Common myeloid progenitor, CD34-positive (primary cell): ENCODE results near the gene CUL5.
"Not testable (repeated sequence)": the region's sequence is repeated elsewhere in the genome, so short reads cannot be mapped to it uniquely, and the experiment has no call there.

Experiments used
- CTCF ChIA-PET: fragments of 350-600 bp; sonication (Branson Sonifier 250); formaldehyde crosslinking; loops from one replicate; lab custom pipeline; 2021; ENCODE audit warnings: antibody characterized with exemption; lab: Charles Lee
- POLR2A ChIA-PET: fragments of 350-600 bp; sonication (Branson Sonifier 250); formaldehyde crosslinking; loops from one replicate; lab custom pipeline; 2021; ENCODE audit warnings: antibody characterized with exemption; lab: Charles Lee
- DNase-seq, 3 donors: peaks; one replicate each; pipeline versions ENCODE4 v3.0.0 to v3.0.0-alpha.2; 2013
- H3K27ac ChIP-seq, 2 experiments: 1 replicate in 1 of 2; 2 replicates in 1 of 2; pipeline ENCODE4 v1.7.0; 2013; ENCODE audit warnings: inconsistent platforms in 2 of 2, low read length in 2 of 2, mild to moderate bottlenecking in 2 of 2, low read depth in 1 of 2, moderate library complexity in 1 of 2; ENCODE audit not compliant: severe bottlenecking in 2 of 2, insufficient read depth in 1 of 2, poor library complexity in 1 of 2
- H3K27me3 ChIP-seq, 5 experiments: replicated peaks in 2 of 5; 1 replicate in 3 of 5; 2 replicates in 2 of 5; pipeline versions ENCODE4 v1.6.1 to v1.7.0; 2013; ENCODE audit warnings: low read length in 4 of 5, mild to moderate bottlenecking in 2 of 5, moderate library complexity in 2 of 5, inconsistent platforms in 1 of 5; ENCODE audit not compliant: insufficient read depth in 5 of 5, control insufficient read depth in 4 of 5
- H3K36me3 ChIP-seq, 4 experiments: 1 replicate in 2 of 4; 2 replicates in 2 of 4; pipeline versions ENCODE4 v1.6.1 to v1.7.0; 2013; ENCODE audit warnings: low read length in 3 of 4, control low read depth in 1 of 4, mild to moderate bottlenecking in 1 of 4; ENCODE audit not compliant: control insufficient read depth in 4 of 4, insufficient read depth in 4 of 4
- H3K4me1 ChIP-seq, 4 experiments: 1 replicate in 3 of 4; 2 replicates in 1 of 4; pipeline versions ENCODE4 v1.6.1 to v1.7.1; 2013; ENCODE audit warnings: low read length in 3 of 4, mild to moderate bottlenecking in 3 of 4, control low read depth in 1 of 4, inconsistent platforms in 1 of 4, moderate library complexity in 1 of 4; ENCODE audit not compliant: control insufficient read depth in 4 of 4, insufficient read depth in 4 of 4; ENCODE audit errors: control extremely low read depth in 1 of 4
- H3K4me3 ChIP-seq, 7 experiments: 1 replicate in 4 of 7; 2 replicates in 3 of 7; pipeline versions ENCODE4 v1.5.1 to v1.7.0; 2013; ENCODE audit warnings: mild to moderate bottlenecking in 7 of 7, low read length in 6 of 7, moderate library complexity in 6 of 7, inconsistent platforms in 2 of 7, low read depth in 2 of 7, control low read depth in 1 of 7; ENCODE audit not compliant: insufficient read depth in 4 of 7, control insufficient read depth in 1 of 7; ENCODE audit errors: extremely low read depth in 1 of 7
- H3K9me3 ChIP-seq, 5 experiments: 1 replicate in 4 of 5; 2 replicates in 1 of 5; pipeline versions ENCODE4 v1.6.1 to v1.7.1; 2013; ENCODE audit warnings: low read length in 4 of 5, mild to moderate bottlenecking in 2 of 5, inconsistent platforms in 1 of 5, low read depth in 1 of 5, moderate library complexity in 1 of 5; ENCODE audit not compliant: control insufficient read depth in 4 of 5, insufficient read depth in 2 of 5; ENCODE audit errors: control extremely low read depth in 1 of 5
- WGBS: methylation state at CpG from one replicate; pipeline ENCODE4 v1.1.5; 2013; ENCODE audit not compliant: insufficient coverage; 5-methylcytosine and 5-hydroxymethylcytosine counted together

Gene CUL5

DNA sequence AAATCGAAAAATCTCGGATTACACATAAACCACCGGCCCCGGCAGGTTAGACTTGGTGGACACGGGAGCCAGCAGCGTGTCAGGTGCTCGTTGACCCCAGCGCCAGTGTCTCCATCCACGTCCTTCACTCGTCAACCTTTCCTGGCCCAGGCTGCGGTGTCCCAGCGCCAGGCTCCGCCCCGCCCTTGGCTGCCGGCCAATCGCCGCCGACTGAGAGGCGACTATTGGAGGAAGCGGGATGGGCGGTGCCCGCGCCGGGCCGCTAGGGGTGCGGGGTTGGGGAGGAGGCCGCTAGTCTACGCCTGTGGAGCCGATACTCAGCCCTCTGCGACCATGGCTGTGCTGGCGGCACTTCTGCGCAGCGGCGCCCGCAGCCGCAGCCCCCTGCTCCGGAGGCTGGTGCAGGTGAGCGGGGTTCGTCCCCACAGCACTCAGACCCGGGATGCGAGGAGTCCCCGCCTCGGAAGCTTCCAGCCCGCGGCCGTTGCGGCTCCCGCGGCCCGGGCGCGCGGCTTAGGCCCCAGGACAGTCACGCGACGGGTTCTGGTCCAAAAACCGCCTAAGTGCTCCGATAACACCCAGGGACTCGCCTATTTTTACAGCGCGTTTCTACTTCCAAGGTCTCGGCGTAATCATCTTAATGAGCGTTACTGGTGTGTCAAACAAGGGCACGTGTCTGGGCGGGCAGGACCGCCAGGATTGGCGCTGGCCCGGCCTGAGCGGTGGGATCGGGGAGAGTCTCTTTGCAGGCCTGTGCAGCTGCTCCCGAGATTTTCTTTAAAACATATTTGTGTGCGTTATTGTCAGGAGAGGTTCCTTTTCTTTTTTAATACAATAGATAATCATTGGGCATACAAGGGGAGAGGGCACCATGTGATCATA, 112.8 kb downstream of the CUL5 start, which contains the start of gene ACAT1:
TSS of gene ACAT1 (plus strand) at position 294 of the 882 bp plus-strand sequence. CDS start at position 334, 40 bp downstream.
- no peaks in the 10 kb centered on the region for H3K36me3 ChIP-seq
- peak within 1 kb of the TSS in 1 of 2 experiments; percentile 74 for H3K27ac ChIP-seq
- peaks cover 5 to 26% (median 18%) of the 10 kb centered on the region in 4 experiments for H3K4me1 ChIP-seq
- CTCF ChIA-PET: interaction anchor here (1.4 kb wide), 1 partner anchor 16 kb away, joined by 5 read pairs; no protein-coding TSS in a partner anchor
- H3K4me3 ChIP-seq: peak within 1 kb of the TSS; percentile 52 to 87 (median 73)
- peak; percentile 91 to 95 (median 95) for DNase-seq
- POLR2A ChIA-PET: no interaction called here
- 0% methylated on average over 66 of the region's 73 CpGs for WGBS
- H3K27me3 ChIP-seq: no peaks in the 10 kb centered on the region
- no peaks in the 10 kb centered on the region for H3K9me3 ChIP-seq

DNA sequence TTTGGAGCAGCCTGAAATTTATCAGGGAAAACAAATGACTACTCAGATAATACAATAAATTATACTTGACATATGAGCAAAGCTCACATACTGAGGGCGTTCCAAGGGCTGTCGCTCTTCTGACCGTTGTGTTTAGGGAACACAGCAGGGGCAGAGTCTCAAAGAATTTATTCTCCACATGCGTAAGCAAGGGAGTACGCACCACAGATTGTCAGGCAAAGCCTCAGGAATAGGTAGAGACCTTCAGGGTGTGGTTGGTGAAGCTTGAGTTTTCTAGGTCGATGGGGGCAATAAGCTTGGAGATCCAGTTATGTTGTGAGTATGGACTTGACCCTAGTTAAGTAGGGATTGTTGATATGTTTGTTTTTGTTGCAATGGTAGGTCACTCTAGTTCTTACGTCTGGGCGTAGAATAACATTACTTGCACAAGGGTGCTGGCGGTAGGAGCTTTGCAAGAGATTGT, 113.5 kb downstream of the CUL5 start:
- peak overlapping the region in 6 of 7 experiments; percentile 51 to 87 (median 76) for H3K4me3 ChIP-seq
- ChIA-PET POLR2A (no interaction called here), CTCF (interaction anchor here (1.4 kb wide), 1 partner anchor 15 kb away, joined by 5 read pairs; no protein-coding TSS in a partner anchor)
- H3K9me3 ChIP-seq: no peaks in the 10 kb centered on the region
- peaks cover 5 to 26% (median 18%) of the 10 kb centered on the region in 4 experiments for H3K4me1 ChIP-seq
- H3K27ac ChIP-seq: peak overlapping the region in 1 of 2 experiments; percentile 74
- H3K36me3 ChIP-seq: no peaks in the 10 kb centered on the region
- WGBS: 59% methylated on average over 7 of the region's 9 CpGs
- H3K27me3 ChIP-seq: no peaks in the 10 kb centered on the region
- peak in 1 of 3 donors; percentile 17 for DNase-seq

DNA sequence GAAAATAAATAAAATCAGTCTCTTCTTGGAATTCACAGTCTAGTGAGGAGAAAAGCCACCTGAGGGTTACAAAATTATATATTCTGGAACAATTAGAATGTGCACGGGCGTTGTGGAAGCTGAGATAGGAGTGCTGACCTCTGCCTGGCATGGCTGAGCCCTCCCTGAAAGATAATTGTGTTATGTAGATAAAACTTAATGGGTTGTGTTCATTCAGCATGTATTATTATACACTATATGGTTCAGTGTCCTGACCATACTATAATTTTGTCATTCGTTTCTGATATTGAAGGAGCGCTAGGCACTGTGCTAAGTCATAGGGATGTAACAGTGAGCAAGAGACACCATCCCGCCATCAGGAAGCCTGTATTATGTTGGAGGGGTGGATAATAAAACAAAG, 116.4 kb downstream of the CUL5 start:
- H3K27ac ChIP-seq: no peak overlapping the region
- WGBS: 93% methylated on average over 5 of the region's 5 CpGs
- no peak for DNase-seq
- ChIA-PET POLR2A (no interaction called here), CTCF (interaction anchor here (0.6 to 1.7 kb wide), 3 partner anchors 17 to 52 kb away, joined by 3 read pairs; no protein-coding TSS in a partner anchor)
- no peak overlapping the region for H3K4me3 ChIP-seq
- H3K36me3 ChIP-seq: peaks cover 0 to 3% (median 0%) of the 10 kb centered on the region in 4 experiments
- H3K4me1 ChIP-seq: peaks cover 5 to 26% (median 18%) of the 10 kb centered on the region in 4 experiments
- no peaks in the 10 kb centered on the region for H3K9me3 ChIP-seq
- no peaks in the 10 kb centered on the region for H3K27me3 ChIP-seq

DNA sequence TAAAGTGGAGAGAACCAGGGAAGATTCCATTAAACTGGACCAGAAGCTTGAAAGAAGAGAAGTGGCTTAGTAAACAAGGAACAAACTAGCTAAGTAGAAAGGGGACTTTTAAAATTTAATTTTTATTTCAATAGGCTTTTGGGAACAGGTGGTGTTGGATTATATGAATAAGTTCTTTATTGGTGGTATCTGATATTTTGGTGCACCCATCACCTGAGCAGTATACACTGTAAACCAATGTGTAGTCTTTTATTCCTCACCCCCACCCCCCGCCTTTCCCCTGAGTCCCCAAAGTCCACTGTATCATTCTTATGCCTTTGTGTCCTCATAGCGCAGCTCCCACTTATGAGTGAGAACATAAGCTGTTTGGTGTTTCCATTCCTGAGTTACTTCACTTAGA, 120.1 kb downstream of the CUL5 start:
- DNase-seq: no peak
- WGBS: no CpG with 5 or more reads among the region's 2 CpGs
- Histone ChIP-seq H3K4me1 (peaks cover 0 to 6% (median 2%) of the 10 kb centered on the region in 4 experiments), H3K36me3 (peaks cover 0 to 9% (median 2%) of the 10 kb centered on the region in 4 experiments), H3K4me3 (no peak overlapping the region), H3K27me3 (no peaks in the 10 kb centered on the region), H3K27ac (no peak overlapping the region), H3K9me3 (no peaks in the 10 kb centered on the region)
- ChIA-PET POLR2A (no interaction called here), CTCF (interaction anchor here (2.1 to 3.1 kb wide), 2 partner anchors 10 to 11 kb away, joined by 6 to 18 read pairs; no protein-coding TSS in a partner anchor)

DNA sequence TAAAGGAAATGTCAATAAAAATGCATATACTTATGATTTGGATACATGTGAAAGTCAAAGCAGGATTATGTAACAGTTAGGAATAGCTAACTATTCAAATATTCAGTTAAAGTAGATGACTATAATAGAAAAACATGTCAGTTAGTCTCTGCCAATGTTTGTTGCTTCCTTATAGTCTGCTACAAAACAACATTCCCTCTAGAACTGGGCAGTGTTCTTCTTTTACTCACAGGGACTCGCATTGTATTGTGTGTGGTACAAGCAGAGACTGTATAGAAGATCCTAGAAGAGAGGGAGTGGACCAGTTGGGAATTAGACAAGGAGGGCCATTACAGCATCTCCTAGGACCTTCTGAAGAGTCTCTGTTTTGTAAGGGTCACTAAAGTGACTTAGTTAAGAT, 123.3 kb downstream of the CUL5 start:
- no CpG with 5 or more reads among the region's 1 CpG for WGBS
- CTCF ChIA-PET: interaction anchor here (2.2 kb wide), 1 partner anchor 14 kb away, joined by 6 read pairs; no protein-coding TSS in a partner anchor

DNA sequence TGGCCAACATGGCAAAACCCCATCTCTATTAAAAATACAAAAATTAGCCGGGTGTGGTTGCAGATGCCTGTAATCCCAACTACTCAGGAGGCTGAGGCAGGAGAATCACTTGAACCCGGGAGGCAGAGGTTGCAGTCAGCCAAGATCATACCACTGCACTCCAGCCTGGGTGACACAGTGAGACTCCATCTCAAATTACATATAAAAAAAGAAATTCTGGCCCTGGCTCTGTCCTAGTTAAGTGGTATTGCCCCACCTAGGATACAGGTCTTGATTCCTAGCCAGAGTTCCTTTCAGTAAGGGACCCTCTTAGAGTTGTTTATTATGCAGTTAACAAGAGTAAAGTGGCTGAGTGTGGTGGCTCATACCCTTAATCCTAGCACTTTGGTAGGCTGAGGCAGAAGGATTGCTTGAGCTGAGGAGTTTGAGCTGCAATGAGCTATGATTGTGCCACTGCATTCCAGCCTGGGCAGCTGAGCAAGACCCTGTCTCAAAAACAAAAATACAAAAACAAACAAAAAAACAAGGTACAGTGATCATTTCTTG, 124.4 kb downstream of the CUL5 start:
- CTCF ChIA-PET: interaction anchor here (0.7 to 2.2 kb wide), 2 partner anchors 15 kb away, joined by 6 read pairs; no protein-coding TSS in a partner anchor
- 100% methylated on average over 2 of the region's 2 CpGs for WGBS
- H3K27me3 ChIP-seq, DNase-seq, POLR2A ChIA-PET, H3K27ac ChIP-seq, H3K4me3 ChIP-seq, H3K9me3 ChIP-seq, H3K4me1 ChIP-seq: not testable (repeated sequence)
- H3K36me3 ChIP-seq: peaks cover 5 to 13% (median 10%) of the 10 kb centered on the region in 4 experiments

More for the DNA sequence above, 123.3 kb downstream of the CUL5 start:
- Histone ChIP-seq H3K36me3 (peaks cover 5 to 11% (median 9%) of the 10 kb centered on the region in 4 experiments), H3K27ac (no peak overlapping the region), H3K4me1 (no peaks in the 10 kb centered on the region), H3K27me3 (no peaks in the 10 kb centered on the region), H3K9me3 (no peaks in the 10 kb centered on the region), H3K4me3 (no peak overlapping the region)
- POLR2A ChIA-PET: no interaction called here
- DNase-seq: no peak
